Left lung (tissue), 10 donors: ENCODE results near the gene ZNF865. TPM values are rescaled to one million over a fixed set of nuclear protein-coding genes. Genes with fewer than 3 reads are reported as not detected.
A peak's percentile ranks its signal among the peaks of the same experiment; 100 is the strongest.

Source experiments
- ATAC-seq: fragments of 200-7000 bp; cut with Tn5 transposase; one replicate; pipeline ENCODE4 v1.9.1; 2020; ENCODE audit warnings: moderate library complexity
- DNase-seq, 4 donors: peaks; one replicate each; pipeline ENCODE4 v3.0.0-alpha.2; 2013 to 2020
- H3K27ac ChIP-seq, 2 donors: fragments of 200-600 bp; sonication (generic) in 1 of 2; one replicate each; pipeline versions ENCODE4 v1.5.0 to v1.8.0; 2020 to 2021
- H3K27me3 ChIP-seq, 2 donors: fragments of 200-600 bp; sonication (generic) in 1 of 2; one replicate each; pipeline versions ENCODE4 v1.5.0 to v1.8.0; 2020 to 2021
- H3K36me3 ChIP-seq, 2 donors: fragments of 200-600 bp; sonication (generic) in 1 of 2; one replicate each; pipeline versions ENCODE4 v1.5.0 to v1.8.0; 2020 to 2021
- H3K4me1 ChIP-seq, 2 donors: fragments of 200-600 bp; one replicate each; pipeline ENCODE4 v1.8.0; 2021
- H3K4me3 ChIP-seq, 2 donors: fragments of 200-600 bp; sonication (generic) in 1 of 2; one replicate each; pipeline versions ENCODE4 v1.5.0 to v1.8.0; 2020 to 2021; ENCODE audit warnings: mild to moderate bottlenecking in 1 of 2
- H3K9me3 ChIP-seq, 2 donors: fragments of 200-600 bp; sonication (generic) in 1 of 2; one replicate each; pipeline versions ENCODE4 v1.5.0 to v1.8.0; 2020 to 2021
- intact Hi-C, 2 donors: fragments of 100-400 bp; cut with DNase I; formaldehyde crosslinking; loops; one replicate each; pipeline versions ENCODE4 v1.11.2 to v1.14.2; 2022
- polyA plus RNA-seq, 6 donors: library from polyadenylated mRNA; unstranded; fragments of 120-200 nt; gene quantifications; one replicate each; pipeline ENCODE4 v1.2.1, GENCODE V29; 2013; ENCODE audit not compliant: insufficient read length in 6 of 6
- total RNA-seq, 2 donors: library from RNA; stranded (reverse); fragmentation: NEBNext Ultra II Directional; extraction: Animal tissue kit (Norgen Biotek cat#: 25700); gene quantifications; one replicate each; pipeline ENCODE4 v1.2.1, GENCODE V29; 2021
- TF ChIP-seq, protein P1 (sequence below), 2 donors: fragments of 200-600 bp; sonication (generic) in 1 of 2; IDR thresholded peaks; one replicate each; pipeline versions ENCODE4 v1.5.0 to v1.8.0; 2021; ENCODE audit warnings: antibody characterized with exemption in 2 of 2
- donor health status: DM: no; HTN: yes; CAD: no.
- donor health status: DM: no; HTN: no; CAD: no.

ZNF865 gene
- total and polyA plus RNA-seq, 8 donors: 5.9 to 16.1 (median 10.0) TPM

DNA sequence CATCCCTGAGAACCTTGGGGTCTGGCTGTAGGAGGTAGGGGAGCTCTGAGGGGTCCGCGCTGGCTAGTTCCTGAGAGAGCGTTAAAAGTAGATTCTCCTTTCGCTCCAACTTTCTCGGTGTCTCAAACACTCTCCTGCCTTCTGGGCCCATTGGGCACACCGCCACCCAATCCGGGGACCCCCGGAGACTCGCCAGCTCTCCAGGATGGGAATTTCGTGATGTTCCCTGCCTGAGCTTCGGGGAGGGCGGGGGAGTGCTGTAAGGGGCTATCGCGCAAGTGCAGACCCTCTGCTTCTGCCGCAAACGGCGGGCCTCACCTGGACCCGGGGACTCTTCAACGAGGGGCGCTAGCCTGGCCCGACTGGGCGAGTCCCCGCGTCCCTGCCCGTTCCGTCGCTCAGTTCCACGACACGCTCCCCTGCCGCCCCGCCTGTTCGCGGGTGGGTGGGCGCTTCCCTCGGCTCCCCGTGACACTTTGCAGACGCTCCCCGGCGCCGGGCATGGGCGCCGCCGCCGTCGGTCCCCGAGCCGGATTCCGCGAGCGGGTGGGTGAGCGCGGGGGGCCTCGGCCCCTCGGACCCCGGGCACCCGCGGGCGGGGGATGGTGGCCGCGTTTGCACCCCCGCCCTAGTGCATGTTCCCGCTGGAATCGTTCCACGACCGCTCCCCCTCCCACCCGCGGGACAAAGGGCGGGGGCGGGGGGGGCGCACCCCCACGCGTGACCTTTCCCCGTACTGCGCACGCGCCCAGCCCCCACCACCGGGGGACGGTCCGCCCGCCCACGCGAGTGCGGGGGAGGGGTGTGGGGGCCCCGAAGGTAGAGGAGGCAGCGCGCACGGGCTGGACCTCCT is 42.5 kb downstream of the ZNF865 start, which contains the start of gene CCDC106:
CCDC106 (plus strand) TSS at position 481 of the 853 bp plus-strand sequence. CDS start 835 bp downstream, outside the sequence.
- DNase-seq (peak in 3 of 4 donors; percentile 80 to 85 (median 81)), ATAC-seq (peak; percentile 66)
- TF ChIP-seq, protein P1, sequence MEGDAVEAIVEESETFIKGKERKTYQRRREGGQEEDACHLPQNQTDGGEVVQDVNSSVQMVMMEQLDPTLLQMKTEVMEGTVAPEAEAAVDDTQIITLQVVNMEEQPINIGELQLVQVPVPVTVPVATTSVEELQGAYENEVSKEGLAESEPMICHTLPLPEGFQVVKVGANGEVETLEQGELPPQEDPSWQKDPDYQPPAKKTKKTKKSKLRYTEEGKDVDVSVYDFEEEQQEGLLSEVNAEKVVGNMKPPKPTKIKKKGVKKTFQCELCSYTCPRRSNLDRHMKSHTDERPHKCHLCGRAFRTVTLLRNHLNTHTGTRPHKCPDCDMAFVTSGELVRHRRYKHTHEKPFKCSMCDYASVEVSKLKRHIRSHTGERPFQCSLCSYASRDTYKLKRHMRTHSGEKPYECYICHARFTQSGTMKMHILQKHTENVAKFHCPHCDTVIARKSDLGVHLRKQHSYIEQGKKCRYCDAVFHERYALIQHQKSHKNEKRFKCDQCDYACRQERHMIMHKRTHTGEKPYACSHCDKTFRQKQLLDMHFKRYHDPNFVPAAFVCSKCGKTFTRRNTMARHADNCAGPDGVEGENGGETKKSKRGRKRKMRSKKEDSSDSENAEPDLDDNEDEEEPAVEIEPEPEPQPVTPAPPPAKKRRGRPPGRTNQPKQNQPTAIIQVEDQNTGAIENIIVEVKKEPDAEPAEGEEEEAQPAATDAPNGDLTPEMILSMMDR (IDR thresholded peaks at IDR 0.05): no peak
- Histone ChIP-seq H3K36me3 (peaks cover 0 to 22% of the 10 kb centered on the region in 2 donors), H3K4me3 (peak within 1 kb of the TSS; percentile 67 to 79), H3K4me1 (peaks cover 14 to 56% of the 10 kb centered on the region in 2 donors), H3K9me3 (no peaks in the 10 kb centered on the region), H3K27ac (peak within 1 kb of the TSS; percentile 65 to 70), H3K27me3 (peaks cover 0 to under 1% of the 10 kb centered on the region in 2 donors)
- intact Hi-C loops: no loop called here

DNA sequence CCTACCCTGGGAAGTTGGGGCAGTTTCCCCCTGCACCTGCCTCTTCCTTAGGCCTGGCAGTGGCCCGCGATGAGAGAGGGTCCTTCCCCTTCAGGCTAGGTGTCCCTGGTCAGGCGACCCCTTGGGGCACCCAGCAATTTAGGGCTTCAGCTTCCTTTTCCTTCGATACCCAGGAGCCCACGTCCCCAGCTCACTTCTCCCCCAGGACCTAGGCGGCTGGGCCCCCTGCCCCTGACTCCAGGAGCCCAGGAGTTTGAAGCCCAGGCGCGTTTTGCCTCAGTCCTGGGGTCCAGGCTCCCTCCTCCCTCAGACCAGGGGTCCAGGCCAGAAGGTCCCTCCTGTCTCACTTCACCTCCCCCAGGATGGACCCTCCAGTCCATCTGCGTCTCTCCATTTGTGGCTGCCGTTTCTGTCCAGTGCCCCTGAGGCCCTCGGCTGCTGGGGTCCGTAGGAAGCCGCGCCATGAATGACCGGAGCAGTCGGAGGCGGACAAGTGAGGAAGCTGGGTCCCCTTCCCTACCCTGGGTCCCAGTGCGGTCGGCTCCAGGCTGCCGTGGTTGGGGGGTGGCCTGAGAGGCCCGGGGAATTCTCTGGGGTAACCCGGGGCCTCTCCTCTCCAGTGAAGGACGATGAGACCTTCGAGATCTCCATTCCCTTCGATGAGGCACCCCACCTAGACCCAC is 43.3 kb downstream of the ZNF865 start:
- H3K4me3 ChIP-seq: peak overlapping the region; percentile 67 to 79
- intact Hi-C loops: no loop called here
- no peaks in the 10 kb centered on the region for H3K27me3 ChIP-seq
- H3K27ac ChIP-seq: peak overlapping the region; percentile 65 to 70
- H3K4me1 ChIP-seq: peaks cover 14 to 58% of the 10 kb centered on the region in 2 donors
- ATAC-seq: no peak
- DNase-seq: peak in 1 of 4 donors; percentile 72
- H3K36me3 ChIP-seq: peaks cover 0 to 22% of the 10 kb centered on the region in 2 donors
- H3K9me3 ChIP-seq: no peaks in the 10 kb centered on the region
- TF ChIP-seq, protein P1 (IDR thresholded peaks at IDR 0.05): no peak

DNA sequence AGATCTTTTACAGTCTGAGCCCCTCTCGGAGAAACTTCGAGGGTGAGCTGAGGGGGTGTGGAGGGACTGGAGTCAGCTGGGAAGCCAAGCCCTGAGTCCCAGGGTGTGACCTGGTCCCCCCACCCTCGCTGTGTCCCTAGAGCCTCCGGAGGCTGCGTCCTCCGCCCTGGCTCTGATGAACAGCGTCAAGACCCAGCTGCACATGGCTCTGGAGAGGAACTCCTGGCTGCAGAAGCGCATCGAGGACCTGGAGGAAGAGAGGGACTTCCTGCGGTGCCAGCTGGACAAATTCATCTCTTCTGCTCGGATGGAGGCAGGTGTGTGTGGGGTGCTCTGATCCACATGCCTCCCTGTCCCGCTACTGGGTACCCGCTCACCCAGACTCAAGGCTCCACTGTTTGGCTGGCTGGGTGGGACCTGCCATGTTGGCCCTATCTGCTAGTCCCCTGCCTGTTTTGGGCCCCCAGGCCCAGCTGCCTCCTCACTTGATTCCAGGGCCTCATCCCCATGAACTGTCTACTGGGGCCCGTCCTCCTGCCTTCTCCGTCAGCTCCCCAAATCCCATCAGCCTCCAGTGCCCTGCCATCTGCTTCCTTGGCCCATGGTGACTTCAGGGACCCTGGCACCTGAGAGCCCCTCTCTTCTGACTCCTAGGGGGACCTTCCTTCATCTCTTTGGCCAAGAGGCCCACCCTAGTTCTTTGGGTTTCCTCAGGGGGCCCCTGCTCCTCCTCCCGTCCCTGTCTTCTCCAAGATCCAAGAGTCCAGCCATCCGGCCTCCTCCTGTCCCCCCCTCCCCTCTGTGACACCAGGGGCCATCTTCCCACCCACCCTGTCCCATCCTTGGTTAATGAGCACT is 44.0 kb downstream of the ZNF865 start:
- H3K9me3 ChIP-seq: no peaks in the 10 kb centered on the region
- peaks cover 14 to 51% of the 10 kb centered on the region in 2 donors for H3K4me1 ChIP-seq
- intact Hi-C loops: no loop called here
- peak overlapping the region in 1 of 2 donors; percentile 67 for H3K4me3 ChIP-seq
- ATAC-seq (no peak), DNase-seq (peak in 1 of 4 donors; percentile 55)
- peaks cover 0 to 22% of the 10 kb centered on the region in 2 donors for H3K36me3 ChIP-seq
- H3K27ac ChIP-seq: peak overlapping the region in 1 of 2 donors; percentile 65
- H3K27me3 ChIP-seq: no peaks in the 10 kb centered on the region
- TF ChIP-seq, protein P1 (IDR thresholded peaks at IDR 0.05): no peak

DNA sequence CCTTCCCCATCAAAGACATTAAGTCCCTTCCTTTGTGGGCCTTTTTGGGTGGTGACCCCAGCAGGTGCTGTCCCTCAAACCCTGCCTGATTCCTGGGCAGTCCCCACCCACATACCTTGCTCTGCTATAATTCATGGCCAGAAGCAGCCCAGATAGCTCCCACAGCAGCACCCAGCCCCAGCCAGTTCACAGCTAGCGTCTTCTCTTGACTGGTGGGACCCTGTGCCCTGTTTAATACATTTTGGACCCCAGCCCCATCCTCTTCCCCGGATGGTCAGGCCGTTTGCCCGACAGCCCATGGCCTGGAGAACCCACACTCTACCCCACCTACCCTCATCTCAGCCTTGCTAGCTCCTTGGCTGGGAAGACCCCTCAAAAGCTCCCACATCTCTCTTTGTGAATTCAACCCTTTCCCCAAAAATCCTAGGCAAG is 44.7 kb downstream of the ZNF865 start:
- ATAC-seq: no peak
- Histone ChIP-seq H3K4me3 (no peak overlapping the region), H3K36me3 (peaks cover 0 to 17% of the 10 kb centered on the region in 2 donors), H3K4me1 (peaks cover 14 to 44% of the 10 kb centered on the region in 2 donors), H3K9me3 (no peaks in the 10 kb centered on the region), H3K27ac (no peak overlapping the region), H3K27me3 (no peaks in the 10 kb centered on the region)
- DNase-seq: peak in 1 of 4 donors; percentile 38
- intact Hi-C loops: no loop called here
- TF ChIP-seq, protein P1 (IDR thresholded peaks at IDR 0.05): no peak
